DND-41 (cell line): Measurements from ENCODE around the gene IFNB1.

Source experiments
- CTCF ChIP-seq: IDR thresholded peaks from 2 replicates; pipeline ENCODE4 v1.5.1; 2012; ENCODE audit warnings: borderline replicate concordance, low read length, moderate library complexity, mild to moderate bottlenecking; ENCODE audit not compliant: poor library complexity, severe bottlenecking; ENCODE audit errors: extremely low read depth
- EZH2 ChIP-seq: IDR thresholded peaks from 3 replicates; pipeline ENCODE4 v1.6.1; 2012; ENCODE audit warnings: borderline replicate concordance, low read depth, mild to moderate bottlenecking, moderate library complexity, low read length, inconsistent platforms; ENCODE audit not compliant: severe bottlenecking

GRCh38 chr9:21031808-21032183, 45.9 kb downstream of the IFNB1 start:
- TF ChIP-seq CTCF (no peak), EZH2 (no peak)
